Measurements from ENCODE around the gene FCRL1. TPM values are rescaled to one million over a fixed set of nuclear protein-coding genes. Genes with fewer than 3 reads are reported as not detected.

FCRL1 gene, protein sequence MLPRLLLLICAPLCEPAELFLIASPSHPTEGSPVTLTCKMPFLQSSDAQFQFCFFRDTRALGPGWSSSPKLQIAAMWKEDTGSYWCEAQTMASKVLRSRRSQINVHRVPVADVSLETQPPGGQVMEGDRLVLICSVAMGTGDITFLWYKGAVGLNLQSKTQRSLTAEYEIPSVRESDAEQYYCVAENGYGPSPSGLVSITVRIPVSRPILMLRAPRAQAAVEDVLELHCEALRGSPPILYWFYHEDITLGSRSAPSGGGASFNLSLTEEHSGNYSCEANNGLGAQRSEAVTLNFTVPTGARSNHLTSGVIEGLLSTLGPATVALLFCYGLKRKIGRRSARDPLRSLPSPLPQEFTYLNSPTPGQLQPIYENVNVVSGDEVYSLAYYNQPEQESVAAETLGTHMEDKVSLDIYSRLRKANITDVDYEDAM
- not detected for total RNA-seq

DNA sequence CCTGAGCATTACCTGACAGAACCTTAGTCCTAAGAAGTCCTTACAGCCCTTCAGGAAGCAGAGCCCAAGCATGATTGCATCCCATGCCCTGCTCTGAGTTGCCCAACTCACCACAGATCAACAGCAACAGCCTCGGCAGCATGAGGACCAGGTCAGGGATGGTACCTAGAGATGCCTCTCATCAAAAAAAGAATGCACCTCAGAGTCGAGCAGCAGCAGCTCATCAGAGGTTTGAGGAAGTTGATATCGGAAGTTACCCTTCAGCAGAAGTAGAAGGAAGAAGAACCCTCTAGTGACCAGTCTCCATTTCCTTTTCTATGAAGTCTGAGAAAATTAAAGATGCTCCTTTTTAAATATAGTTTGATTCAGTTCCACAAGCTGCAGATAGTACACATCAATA is at the start of gene FCRL1:
Gene FCRL1 (minus strand): TSS at position 225 of the 400 bp plus-strand sequence. CDS start 83 bp downstream, at position 142.
- intact Hi-C loops (cut with micrococcal nuclease), result no loop called here
- Mint-ChIP-seq H3K27me3 (ENCODE audit: low read depth) (peaks cover 6% of the 10 kb centered on the region), H3K4me1 (ENCODE audit: low read depth) (no peaks in the 10 kb centered on the region), H3K36me3 (ENCODE audit: low read depth) (no peaks in the 10 kb centered on the region), H3K4me3 (no peak within 1 kb of the TSS), H3K27ac (no peak within 1 kb of the TSS), H3K9me3 (peaks cover under 1% of the 10 kb centered on the region)
- DNase-seq, result no peak
- CTCF ChIA-PET, result no interaction called here

DNA sequence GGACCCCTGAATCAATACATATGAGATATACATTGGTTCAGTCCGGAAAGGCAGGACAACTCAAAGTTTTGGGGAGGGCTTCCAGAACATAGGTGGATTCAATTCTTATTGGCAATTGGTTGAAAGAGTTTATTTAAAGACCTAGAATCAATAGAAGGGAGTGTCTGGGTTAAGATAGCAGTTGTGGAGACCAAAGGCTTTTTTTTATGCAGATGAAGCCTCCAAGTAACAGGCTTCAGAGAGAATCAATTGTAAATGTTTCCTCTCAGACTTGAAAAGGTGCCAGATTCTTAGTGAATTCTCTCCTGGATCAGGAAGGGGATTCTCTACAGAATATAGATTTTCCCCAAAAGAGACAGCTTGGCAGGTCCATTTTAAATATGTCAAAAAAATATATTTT is 48.7 kb upstream of the FCRL1 start:
- H3K27me3 Mint-ChIP-seq (ENCODE audit: low read depth), result peaks cover 8% of the 10 kb centered on the region
- no peak overlapping the region for H3K4me3 Mint-ChIP-seq
- CTCF ChIA-PET, result no interaction called here
- no peak for DNase-seq
- no peaks in the 10 kb centered on the region for H3K36me3 Mint-ChIP-seq (ENCODE audit: low read depth)
- H3K4me1 Mint-ChIP-seq (ENCODE audit: low read depth), result no peaks in the 10 kb centered on the region
- H3K27ac Mint-ChIP-seq, result no peak overlapping the region
- H3K9me3 Mint-ChIP-seq, result no peaks in the 10 kb centered on the region
- intact Hi-C loops (cut with micrococcal nuclease), result no loop called here

DNA sequence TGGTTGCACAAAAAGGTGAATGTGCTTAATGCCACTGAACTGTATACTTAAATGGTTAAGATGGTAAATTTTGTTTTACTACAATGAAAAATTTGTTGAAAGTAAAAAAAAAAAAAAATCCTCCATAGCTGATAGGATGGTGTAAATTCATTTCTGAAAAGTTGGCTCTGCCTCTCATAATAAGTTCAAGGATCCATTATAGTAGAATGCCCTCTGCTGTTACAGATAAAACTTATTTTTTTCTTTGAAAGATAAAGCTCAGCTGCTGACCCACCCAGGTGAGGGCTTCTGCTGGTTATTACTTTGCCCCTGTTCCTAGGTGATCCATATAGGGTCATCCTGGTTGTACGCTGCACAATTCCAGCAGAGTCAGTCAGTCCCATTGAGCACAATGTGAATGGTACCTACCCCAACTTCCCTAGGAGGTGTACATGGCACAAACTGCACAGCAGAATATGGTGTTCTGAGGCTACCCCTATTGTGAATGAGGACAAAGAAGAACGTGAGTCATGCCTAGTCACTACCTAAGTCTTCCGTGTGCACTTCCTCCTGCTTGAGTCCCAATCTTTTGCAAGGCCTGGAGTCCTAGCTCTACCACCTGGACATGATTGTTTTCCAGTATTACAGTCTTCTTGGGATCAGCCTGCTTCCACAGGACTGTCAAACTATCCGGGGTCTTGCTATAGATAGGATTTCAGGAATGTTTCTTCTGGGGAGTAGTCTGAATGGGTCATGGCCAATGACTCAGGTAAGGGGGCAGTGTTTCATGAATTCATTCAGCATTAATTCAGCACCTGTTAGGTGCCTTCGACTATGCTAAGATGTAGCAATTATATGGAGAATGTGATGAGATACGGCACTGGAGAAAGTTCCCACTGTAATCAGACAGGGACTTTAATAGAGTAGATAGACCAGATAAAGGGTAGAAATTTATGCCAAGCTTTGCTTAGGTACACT is 42.5 kb upstream of the FCRL1 start:
- no peaks in the 10 kb centered on the region for H3K9me3 Mint-ChIP-seq
- no peaks in the 10 kb centered on the region for H3K36me3 Mint-ChIP-seq (ENCODE audit: low read depth)
- no peak for DNase-seq
- no peaks in the 10 kb centered on the region for H3K4me1 Mint-ChIP-seq (ENCODE audit: low read depth)
- intact Hi-C loops (cut with micrococcal nuclease), result no loop called here
- no peak overlapping the region for H3K27ac Mint-ChIP-seq
- H3K4me3 Mint-ChIP-seq, result no peak overlapping the region
- CTCF ChIA-PET, result no interaction called here
- peaks cover 2% of the 10 kb centered on the region for H3K27me3 Mint-ChIP-seq (ENCODE audit: low read depth)

DNA sequence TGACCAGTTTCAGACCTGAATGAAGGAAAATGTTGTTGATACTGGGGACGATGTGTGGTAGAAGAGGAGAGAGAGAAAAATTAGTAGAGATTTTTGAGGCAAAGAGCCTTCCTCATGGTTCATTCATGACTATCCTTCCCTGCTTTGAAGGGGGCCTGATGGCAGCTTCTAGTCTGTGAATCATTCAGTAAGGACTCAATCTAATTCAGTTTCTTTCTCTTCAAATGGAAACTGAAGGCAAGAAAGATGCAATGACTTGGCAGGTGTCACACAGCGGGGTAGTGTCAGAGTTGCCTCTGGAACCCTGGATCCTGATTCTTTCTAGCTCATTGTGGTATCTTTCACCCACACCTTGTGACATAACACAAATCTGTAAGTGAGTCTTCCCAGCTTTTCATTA is 36.6 kb upstream of the FCRL1 start:
- H3K36me3 Mint-ChIP-seq (ENCODE audit: low read depth), result no peaks in the 10 kb centered on the region
- no peak for DNase-seq
- no peaks in the 10 kb centered on the region for H3K4me1 Mint-ChIP-seq (ENCODE audit: low read depth)
- H3K27ac Mint-ChIP-seq, result no peak overlapping the region
- no peaks in the 10 kb centered on the region for H3K9me3 Mint-ChIP-seq
- H3K4me3 Mint-ChIP-seq, result no peak overlapping the region
- CTCF ChIA-PET, result no interaction called here
- H3K27me3 Mint-ChIP-seq (ENCODE audit: low read depth), result peaks cover 8% of the 10 kb centered on the region
- intact Hi-C loops (cut with micrococcal nuclease), result no loop called here

DNA sequence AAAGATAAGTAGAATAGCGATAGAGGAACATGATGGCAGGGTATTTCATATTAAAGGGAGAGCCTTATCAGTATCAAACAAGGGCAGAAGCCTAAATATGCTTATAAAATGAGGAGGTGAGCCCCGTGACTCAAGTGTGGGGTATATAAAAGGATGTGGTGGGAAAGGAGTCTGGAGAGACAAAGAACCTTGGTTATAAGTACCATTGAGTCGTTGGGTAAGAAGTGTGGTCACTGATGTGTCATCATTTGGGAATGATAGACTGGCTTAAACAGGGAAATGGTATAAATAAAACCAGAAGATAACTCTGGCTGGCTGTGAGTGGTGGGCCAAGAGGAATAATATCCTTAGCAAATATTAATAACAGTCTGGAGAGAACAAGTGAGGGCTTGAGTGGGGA is 32.6 kb upstream of the FCRL1 start:
- Mint-ChIP-seq H3K27ac (no peak overlapping the region), H3K4me3 (no peak overlapping the region), H3K9me3 (no peaks in the 10 kb centered on the region), H3K27me3 (ENCODE audit: low read depth) (peaks cover 8% of the 10 kb centered on the region), H3K4me1 (ENCODE audit: low read depth) (no peaks in the 10 kb centered on the region), H3K36me3 (ENCODE audit: low read depth) (no peaks in the 10 kb centered on the region)
- CTCF ChIA-PET, result no interaction called here
- intact Hi-C loops (cut with micrococcal nuclease), result no loop called here
- DNase-seq, result no peak

DNA sequence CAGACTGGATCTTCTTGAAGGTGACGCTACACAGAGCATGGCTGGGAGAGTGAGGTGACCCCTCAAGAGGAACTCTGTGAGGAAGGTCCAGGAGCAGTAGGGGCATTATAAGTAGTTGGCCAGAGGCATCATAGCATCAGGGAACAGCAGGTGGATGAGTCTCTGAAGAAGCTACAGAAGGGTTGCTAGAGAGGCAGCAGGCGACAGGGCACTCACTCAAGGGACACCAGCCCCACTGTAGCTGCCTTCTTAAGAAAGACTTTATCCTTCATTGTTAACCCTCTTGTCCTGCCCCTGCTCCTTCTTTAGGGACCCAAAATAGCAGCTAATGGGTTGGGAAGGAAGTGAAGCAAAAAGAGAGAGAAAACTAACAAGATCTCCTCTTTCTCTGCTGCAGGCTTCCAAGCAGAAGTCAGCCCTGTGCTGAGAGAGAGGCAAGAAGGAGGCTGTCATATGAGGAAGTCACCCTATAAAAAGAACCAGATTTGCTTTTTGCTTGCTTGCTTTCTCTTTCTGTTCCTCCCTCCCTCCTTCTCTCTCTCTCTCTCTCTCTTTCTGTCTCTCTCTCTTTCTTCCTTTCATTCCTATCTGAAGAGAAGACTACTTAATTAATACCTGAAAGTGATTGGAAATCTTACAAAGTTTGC is 29.4 kb upstream of the FCRL1 start:
- H3K27ac Mint-ChIP-seq, result no peak overlapping the region
- CTCF ChIA-PET, result no interaction called here
- no peak overlapping the region for H3K4me3 Mint-ChIP-seq
- DNase-seq, result no peak
- intact Hi-C loops (cut with micrococcal nuclease), result no loop called here
- H3K4me1 Mint-ChIP-seq (ENCODE audit: low read depth), result no peaks in the 10 kb centered on the region
- peaks cover 11% of the 10 kb centered on the region for H3K27me3 Mint-ChIP-seq (ENCODE audit: low read depth)
- no peaks in the 10 kb centered on the region for H3K9me3 Mint-ChIP-seq
- no peaks in the 10 kb centered on the region for H3K36me3 Mint-ChIP-seq (ENCODE audit: low read depth)

DNA sequence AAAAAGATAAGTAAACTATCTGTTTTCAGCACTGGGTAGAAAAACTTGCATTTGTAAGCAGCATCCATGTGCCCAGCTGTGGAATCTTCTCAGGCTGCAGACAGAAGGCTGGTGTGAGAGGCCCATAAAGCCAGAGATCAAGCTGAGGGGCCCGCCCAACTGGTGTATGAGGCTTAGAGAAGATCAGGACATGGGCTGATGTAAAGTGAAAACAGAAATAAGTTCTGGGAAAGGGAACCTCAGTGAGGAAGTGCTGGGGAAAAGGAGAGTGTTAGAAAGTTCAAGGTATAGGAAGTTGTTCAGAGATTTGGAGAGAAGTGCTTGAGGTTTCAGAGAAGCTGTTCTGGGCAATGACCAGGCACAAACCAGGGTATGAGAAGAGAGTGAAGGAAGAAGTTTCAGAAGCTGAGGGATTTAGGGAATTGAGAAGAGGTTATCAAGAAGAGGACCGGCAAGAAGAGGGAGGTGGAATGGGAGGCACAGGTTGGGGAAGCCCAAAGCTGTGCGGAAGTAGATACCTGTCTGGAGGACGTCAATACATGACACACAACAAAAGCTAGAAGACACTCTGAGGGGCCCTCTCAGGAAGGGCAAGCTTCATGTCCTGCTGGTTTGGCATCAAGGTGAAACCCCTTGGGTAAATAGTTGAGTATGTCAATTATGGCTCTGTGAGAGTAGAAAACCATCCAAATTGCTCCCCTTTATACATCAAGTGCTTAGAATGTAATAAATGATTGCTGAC is 24.3 kb upstream of the FCRL1 start:
- Mint-ChIP-seq H3K4me1 (ENCODE audit: low read depth) (no peaks in the 10 kb centered on the region), H3K27me3 (ENCODE audit: low read depth) (peaks cover 13% of the 10 kb centered on the region), H3K36me3 (ENCODE audit: low read depth) (no peaks in the 10 kb centered on the region), H3K27ac (no peak overlapping the region), H3K4me3 (no peak overlapping the region), H3K9me3 (no peaks in the 10 kb centered on the region)
- CTCF ChIA-PET, result no interaction called here
- intact Hi-C loops (cut with micrococcal nuclease), result no loop called here
- no peak for DNase-seq

DNA sequence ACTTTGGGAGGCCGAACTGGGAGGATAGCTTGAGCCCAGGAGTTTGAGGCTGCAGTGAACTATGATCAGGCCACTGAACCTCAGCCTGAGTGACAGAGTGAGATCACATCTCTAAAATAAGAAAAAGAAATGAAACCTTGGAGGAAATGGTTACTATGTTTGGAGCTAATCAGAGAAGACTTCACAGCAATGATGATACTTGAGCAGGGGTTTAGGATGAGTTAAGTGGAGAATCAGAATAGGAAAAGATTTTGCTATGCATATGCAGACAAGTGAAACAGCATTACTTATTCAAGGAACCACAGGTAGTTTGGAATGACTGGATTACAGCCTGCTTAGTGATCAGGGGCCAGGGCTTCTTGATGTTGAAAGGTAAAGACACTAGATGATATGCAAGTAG is 23.0 kb upstream of the FCRL1 start:
- no peaks in the 10 kb centered on the region for H3K4me1 Mint-ChIP-seq (ENCODE audit: low read depth)
- no peak overlapping the region for H3K4me3 Mint-ChIP-seq
- CTCF ChIA-PET, result no interaction called here
- peaks cover 13% of the 10 kb centered on the region for H3K27me3 Mint-ChIP-seq (ENCODE audit: low read depth)
- no peak for DNase-seq
- H3K36me3 Mint-ChIP-seq (ENCODE audit: low read depth), result no peaks in the 10 kb centered on the region
- H3K9me3 Mint-ChIP-seq, result no peaks in the 10 kb centered on the region
- H3K27ac Mint-ChIP-seq, result no peak overlapping the region
- intact Hi-C loops (cut with micrococcal nuclease), result no loop called here

DNA sequence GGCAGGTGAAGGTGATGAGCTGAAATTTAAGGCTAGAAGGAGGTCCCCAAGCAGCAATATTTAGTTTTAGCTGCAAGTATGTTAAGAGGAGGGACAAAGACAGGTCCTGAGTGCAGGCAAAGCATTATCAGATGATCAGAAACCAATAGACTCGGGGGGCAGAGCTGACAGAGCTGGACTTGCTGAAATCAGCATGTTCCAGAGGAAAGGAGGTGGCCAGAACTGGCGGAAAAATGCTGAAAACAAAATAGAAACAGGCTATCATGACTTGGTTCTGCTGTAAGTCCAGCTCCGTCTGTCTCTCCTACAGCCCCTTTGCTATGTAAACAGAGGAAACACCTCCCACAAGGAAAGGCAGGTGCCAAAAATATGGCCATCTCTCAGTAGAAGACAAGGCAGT is 21.8 kb upstream of the FCRL1 start, which contains the start of gene CD5L:
Gene CD5L (minus strand): TSS at position 101 of the 400 bp plus-strand sequence. CDS start 107 bp downstream, outside the sequence.
- DNase-seq, result no peak
- Mint-ChIP-seq H3K4me3 (no peak within 1 kb of the TSS), H3K36me3 (ENCODE audit: low read depth) (no peaks in the 10 kb centered on the region), H3K27me3 (ENCODE audit: low read depth) (peaks cover 17% of the 10 kb centered on the region), H3K9me3 (no peaks in the 10 kb centered on the region), H3K4me1 (ENCODE audit: low read depth) (no peaks in the 10 kb centered on the region), H3K27ac (no peak within 1 kb of the TSS)
- intact Hi-C loops (cut with micrococcal nuclease), result no loop called here
- CTCF ChIA-PET, result no interaction called here

DNA sequence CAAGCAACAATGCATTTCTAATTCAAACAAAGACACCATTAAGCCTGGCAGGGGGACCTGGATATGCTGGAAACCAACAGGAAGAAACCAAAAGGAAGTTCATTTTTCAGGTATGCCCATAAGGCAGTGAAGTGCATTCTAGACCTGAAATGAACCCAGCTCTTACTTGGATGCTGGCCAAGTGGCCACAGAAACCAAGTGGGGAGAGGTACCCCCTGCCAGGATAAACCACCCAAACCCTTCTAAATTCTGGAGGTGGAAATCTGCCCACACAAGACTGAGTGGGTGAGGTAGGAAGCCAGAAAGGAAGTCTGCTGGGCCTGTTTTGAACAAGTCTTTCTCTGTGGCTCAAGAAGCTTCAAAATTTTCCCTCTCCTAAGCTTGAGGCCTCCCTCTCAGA is 19.0 kb upstream of the FCRL1 start:
- H3K9me3 Mint-ChIP-seq, result no peaks in the 10 kb centered on the region
- CTCF ChIA-PET, result no interaction called here
- H3K27ac Mint-ChIP-seq, result no peak overlapping the region

DNA sequence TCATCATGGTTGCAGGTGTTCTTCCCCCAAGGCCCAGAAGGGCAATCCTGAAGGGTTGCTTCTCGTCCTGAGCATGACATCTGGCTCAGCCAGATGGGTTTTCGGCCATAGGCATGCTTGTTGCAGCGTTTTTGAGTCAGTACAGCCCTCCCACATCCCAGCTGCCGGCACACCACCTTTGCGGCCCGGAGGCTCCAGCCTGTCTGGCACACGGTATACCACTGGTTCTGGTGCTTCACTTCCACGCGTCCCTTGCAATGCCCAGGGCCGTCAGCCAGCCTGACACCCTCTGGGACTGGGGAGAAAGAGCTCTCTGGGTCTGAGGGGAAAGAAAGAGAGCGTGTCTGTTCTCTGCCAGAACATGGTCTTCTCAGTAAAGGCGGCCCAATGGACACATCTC is 14.5 kb upstream of the FCRL1 start:
- Mint-ChIP-seq H3K36me3 (ENCODE audit: low read depth) (no peaks in the 10 kb centered on the region), H3K27ac (no peak overlapping the region), H3K4me3 (no peak overlapping the region), H3K9me3 (no peaks in the 10 kb centered on the region), H3K4me1 (ENCODE audit: low read depth) (no peaks in the 10 kb centered on the region), H3K27me3 (ENCODE audit: low read depth) (peaks cover 5% of the 10 kb centered on the region)
- intact Hi-C loops (cut with micrococcal nuclease), result no loop called here
- CTCF ChIA-PET, result no interaction called here
- no peak for DNase-seq

More for the DNA sequence above, 19.0 kb upstream of the FCRL1 start:
- H3K4me3 Mint-ChIP-seq, result no peak overlapping the region
- intact Hi-C loops (cut with micrococcal nuclease), result no loop called here
- no peak for DNase-seq
- H3K27me3 Mint-ChIP-seq (ENCODE audit: low read depth), result peaks cover 12% of the 10 kb centered on the region
- H3K36me3 Mint-ChIP-seq (ENCODE audit: low read depth), result no peaks in the 10 kb centered on the region
- H3K4me1 Mint-ChIP-seq (ENCODE audit: low read depth), result no peaks in the 10 kb centered on the region

DNA sequence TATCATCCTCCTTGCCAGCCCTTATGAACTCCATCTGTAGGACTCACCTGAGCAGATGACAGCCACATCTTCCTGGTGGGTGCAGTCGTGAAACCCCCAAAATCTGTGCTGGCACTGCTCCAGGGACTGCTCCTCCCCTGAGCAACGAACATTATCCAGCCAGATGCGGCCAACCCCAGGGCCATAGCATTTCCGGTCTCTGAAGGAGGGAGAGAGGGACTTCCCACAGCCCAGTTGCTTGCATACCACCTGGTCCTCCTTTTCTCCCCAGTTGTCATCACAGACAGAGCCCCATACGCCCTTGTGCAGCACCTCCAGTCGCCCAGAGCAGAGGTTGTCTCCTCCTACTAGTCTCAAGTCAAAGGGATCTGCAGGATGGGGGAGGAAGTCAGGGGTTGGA is 13.2 kb upstream of the FCRL1 start:
- no peak overlapping the region for H3K27ac Mint-ChIP-seq
- H3K36me3 Mint-ChIP-seq (ENCODE audit: low read depth), result no peaks in the 10 kb centered on the region
- no peaks in the 10 kb centered on the region for H3K4me1 Mint-ChIP-seq (ENCODE audit: low read depth)
- H3K9me3 Mint-ChIP-seq, result no peaks in the 10 kb centered on the region
- no peak overlapping the region for H3K4me3 Mint-ChIP-seq
- DNase-seq, result no peak
- intact Hi-C loops (cut with micrococcal nuclease), result no loop called here
- CTCF ChIA-PET, result no interaction called here
- peaks cover 5% of the 10 kb centered on the region for H3K27me3 Mint-ChIP-seq (ENCODE audit: low read depth)

All from activated naive CD4-positive, alpha-beta T cell treated with anti-CD3 and anti-CD28 coated beads for 36 hours (primary cell).